HL-60 (cell line): Measurements from ENCODE around the gene TMEM129.

ENCODE experiments used
- DNase-seq, 2 experiments: peaks; one replicate each; pipeline ENCODE4 v3.0.0-alpha.2; 2010 to 2020; ENCODE audit warnings: low read depth in 1 of 2, low spot score in 1 of 2
- H3K27ac ChIP-seq: fragments of 250-450 bp; sonication (Bioruptor Pico); replicated peaks from 2 replicates; pipeline ENCODE4 v1.5.1; 2020; ENCODE audit warnings: mild to moderate bottlenecking, moderate library complexity
- H3K27me3 ChIP-seq: fragments of 250-450 bp; sonication (Bioruptor Pico); 2 replicates; pipeline ENCODE4 v1.5.1; 2021; ENCODE audit warnings: mild to moderate bottlenecking, moderate library complexity; ENCODE audit not compliant: insufficient read depth, poor library complexity, severe bottlenecking
- H3K4me3 ChIP-seq: replicated peaks from 2 replicates; pipeline ENCODE4 v1.5.1; 2011; ENCODE audit warnings: mild to moderate bottlenecking, control low read depth, low read length; ENCODE audit not compliant: insufficient read depth
- GABPA ChIP-seq: IDR thresholded peaks from 2 replicates; pipeline ENCODE4 v1.6.1; 2012; ENCODE audit warnings: low read depth
- POLR2AphosphoS5 ChIP-seq: IDR thresholded peaks from 2 replicates; pipeline ENCODE4 v1.6.1; 2012; ENCODE audit warnings: low read depth
- SPI1 ChIP-seq: IDR thresholded peaks from 2 replicates; pipeline ENCODE4 v1.6.1; 2012; ENCODE audit warnings: low read depth, mild to moderate bottlenecking, borderline replicate concordance
- TF ChIP-seq, protein P1 (sequence below): IDR thresholded peaks from one replicate; pipeline ENCODE4 v1.5.1; 2011; ENCODE audit warnings: low read length, control low read depth, inconsistent platforms; ENCODE audit not compliant: insufficient read depth
- TF ChIP-seq, protein P2 (sequence below): IDR thresholded peaks from 2 replicates; pipeline ENCODE4 v1.6.1; 2012; ENCODE audit warnings: low read depth; ENCODE audit not compliant: insufficient replicate concordance

Gene TMEM129

DNA sequence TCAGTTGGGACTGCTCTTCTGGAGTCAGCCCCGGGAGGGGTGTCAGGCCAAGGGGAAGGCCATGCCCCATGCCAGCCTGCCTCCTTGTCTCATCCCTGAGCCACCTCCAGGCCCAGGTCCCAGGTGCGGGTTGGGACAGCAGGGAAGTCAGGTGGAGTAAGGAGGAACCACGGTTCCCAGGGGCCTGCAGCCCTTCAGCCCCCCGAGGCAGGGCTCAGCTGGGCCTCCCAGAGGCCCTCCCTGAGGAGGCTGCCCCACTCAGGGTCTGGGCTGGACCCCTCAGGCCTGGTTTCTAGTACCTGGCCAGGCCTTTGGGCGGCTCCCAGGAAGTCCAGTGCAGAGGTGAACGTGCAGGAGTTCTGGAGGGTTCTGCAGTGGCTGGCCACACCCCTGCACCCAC is 48.6 kb upstream of the TMEM129 start:
- no peak for DNase-seq
- H3K27ac ChIP-seq, result no peak overlapping the region
- peaks cover 9% of the 10 kb centered on the region for H3K27me3 ChIP-seq
- TF ChIP-seq SPI1, result no peak
- TF ChIP-seq, protein P1, sequence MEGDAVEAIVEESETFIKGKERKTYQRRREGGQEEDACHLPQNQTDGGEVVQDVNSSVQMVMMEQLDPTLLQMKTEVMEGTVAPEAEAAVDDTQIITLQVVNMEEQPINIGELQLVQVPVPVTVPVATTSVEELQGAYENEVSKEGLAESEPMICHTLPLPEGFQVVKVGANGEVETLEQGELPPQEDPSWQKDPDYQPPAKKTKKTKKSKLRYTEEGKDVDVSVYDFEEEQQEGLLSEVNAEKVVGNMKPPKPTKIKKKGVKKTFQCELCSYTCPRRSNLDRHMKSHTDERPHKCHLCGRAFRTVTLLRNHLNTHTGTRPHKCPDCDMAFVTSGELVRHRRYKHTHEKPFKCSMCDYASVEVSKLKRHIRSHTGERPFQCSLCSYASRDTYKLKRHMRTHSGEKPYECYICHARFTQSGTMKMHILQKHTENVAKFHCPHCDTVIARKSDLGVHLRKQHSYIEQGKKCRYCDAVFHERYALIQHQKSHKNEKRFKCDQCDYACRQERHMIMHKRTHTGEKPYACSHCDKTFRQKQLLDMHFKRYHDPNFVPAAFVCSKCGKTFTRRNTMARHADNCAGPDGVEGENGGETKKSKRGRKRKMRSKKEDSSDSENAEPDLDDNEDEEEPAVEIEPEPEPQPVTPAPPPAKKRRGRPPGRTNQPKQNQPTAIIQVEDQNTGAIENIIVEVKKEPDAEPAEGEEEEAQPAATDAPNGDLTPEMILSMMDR, result no peak
- no peak for TF ChIP-seq POLR2AphosphoS5
- TF ChIP-seq GABPA, result no peak
- no peak overlapping the region for H3K4me3 ChIP-seq

DNA sequence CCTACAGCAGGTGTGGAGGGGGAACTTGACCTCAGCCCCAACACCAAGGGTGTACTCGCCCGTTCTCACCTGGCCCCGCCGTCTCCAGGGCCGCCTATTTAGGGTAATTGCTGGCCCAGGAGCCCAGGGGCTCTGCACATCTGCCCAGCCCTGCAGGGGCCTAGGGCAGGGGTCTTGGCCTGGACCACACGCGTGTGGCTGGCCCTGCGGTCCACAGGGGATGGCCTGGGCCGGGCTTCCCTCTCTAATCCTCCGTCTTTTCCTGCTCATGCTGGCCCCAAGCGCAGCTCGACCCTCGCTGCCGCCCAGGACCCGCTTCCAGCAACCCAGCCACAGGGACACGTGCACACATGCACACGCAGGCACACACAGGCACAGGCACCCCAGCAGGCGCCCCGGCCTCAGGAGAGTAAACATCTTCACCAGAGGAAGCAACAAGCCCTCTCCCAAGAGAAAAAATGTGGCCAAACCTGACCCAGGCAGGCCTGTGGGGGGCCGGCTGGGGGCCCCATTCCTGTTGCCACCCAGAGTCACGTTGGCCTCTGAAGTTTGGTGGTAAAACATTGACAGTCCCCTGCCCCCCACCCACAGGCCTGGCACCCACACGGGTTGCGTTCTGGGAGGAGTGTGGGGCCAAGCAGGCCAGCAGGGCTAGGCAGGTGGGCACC is 47.4 kb upstream of the TMEM129 start:
- no peak for DNase-seq
- Histone ChIP-seq H3K4me3 (no peak overlapping the region), H3K27me3 (peaks cover 19% of the 10 kb centered on the region), H3K27ac (no peak overlapping the region)
- no peak for TF ChIP-seq SPI1
- no peak for TF ChIP-seq GABPA
- no peak for TF ChIP-seq POLR2AphosphoS5
- TF ChIP-seq, protein P2, sequence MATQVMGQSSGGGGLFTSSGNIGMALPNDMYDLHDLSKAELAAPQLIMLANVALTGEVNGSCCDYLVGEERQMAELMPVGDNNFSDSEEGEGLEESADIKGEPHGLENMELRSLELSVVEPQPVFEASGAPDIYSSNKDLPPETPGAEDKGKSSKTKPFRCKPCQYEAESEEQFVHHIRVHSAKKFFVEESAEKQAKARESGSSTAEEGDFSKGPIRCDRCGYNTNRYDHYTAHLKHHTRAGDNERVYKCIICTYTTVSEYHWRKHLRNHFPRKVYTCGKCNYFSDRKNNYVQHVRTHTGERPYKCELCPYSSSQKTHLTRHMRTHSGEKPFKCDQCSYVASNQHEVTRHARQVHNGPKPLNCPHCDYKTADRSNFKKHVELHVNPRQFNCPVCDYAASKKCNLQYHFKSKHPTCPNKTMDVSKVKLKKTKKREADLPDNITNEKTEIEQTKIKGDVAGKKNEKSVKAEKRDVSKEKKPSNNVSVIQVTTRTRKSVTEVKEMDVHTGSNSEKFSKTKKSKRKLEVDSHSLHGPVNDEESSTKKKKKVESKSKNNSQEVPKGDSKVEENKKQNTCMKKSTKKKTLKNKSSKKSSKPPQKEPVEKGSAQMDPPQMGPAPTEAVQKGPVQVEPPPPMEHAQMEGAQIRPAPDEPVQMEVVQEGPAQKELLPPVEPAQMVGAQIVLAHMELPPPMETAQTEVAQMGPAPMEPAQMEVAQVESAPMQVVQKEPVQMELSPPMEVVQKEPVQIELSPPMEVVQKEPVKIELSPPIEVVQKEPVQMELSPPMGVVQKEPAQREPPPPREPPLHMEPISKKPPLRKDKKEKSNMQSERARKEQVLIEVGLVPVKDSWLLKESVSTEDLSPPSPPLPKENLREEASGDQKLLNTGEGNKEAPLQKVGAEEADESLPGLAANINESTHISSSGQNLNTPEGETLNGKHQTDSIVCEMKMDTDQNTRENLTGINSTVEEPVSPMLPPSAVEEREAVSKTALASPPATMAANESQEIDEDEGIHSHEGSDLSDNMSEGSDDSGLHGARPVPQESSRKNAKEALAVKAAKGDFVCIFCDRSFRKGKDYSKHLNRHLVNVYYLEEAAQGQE, result no peak
- TF ChIP-seq, protein P1, result no peak

DNA sequence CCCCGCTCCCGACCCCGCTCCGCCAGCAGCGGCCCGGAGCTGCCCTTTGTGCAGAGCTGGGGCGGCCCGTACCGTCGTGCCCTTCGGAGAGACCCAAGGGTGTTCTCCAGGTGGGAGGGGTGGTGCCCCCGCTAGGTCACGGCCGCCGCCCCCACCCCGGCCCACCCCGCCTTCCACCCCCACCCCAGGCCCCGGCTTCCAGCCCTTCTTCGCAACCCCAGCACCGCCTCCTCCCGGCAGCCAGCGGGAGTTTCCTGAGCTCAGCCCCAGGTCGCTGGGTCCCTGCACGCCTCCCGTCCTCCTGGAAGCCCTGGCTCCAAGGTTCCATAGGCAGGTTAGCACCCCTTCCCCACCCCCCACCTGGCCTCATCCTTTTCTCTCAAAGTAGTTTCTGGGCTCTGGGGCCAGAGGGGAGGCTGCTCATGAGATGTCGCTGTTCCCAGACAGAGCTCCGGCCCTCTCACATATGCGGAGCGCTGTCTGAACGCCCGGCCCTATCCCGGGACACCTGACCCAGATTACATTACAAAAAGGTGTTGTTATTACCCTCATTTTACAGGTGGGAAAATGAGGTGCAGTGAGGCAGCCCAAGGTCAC is 46.7 kb upstream of the TMEM129 start:
- Histone ChIP-seq H3K4me3 (0 out of 2 replicates have a peak overlapping the region, but pooled peaks have one; percentile 6), H3K27me3 (peaks cover 23% of the 10 kb centered on the region), H3K27ac (no peak overlapping the region)
- TF ChIP-seq, protein P1, result peak; percentile 25
- no peak for TF ChIP-seq SPI1
- peak in 1 of 2 experiments; percentile 30 for DNase-seq

DNA sequence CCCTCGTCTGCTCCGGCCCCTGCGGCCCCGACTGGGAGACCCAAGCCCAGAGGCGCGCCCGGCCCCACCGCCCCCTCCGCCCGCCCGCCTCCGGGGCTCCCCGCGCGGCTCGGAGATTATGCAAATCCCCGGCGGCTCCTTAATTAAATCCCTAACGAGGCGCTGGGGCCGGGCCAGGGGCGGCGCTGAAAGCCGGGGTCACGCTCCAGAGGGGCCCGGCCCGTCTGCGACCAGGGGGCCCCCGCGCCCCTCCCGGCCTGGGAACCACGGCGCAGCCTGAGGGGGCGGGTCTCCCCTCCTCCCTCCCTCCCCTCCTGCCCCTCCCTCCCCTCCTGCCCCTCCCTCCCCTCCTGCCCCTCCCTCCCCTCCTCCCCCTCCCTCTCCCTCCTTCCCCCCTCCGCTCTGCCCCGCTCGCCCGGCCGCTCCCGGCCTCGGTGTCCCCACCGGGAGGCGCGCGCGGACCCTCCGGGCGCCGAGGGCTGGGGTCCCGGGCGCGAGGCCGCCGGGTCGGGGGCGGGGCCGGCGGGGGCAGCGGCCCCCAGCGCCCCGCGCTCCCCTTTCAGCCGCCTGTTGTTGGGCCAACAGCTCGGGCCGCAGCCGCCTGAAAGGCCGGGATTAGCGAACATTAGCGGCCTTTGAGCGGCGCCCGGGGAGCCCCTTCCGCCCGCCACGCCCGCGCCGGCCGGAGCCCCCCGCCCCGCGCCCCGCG is 46.1 kb upstream of the TMEM129 start:
- no peak overlapping the region for H3K27ac ChIP-seq
- no peak for TF ChIP-seq GABPA
- TF ChIP-seq POLR2AphosphoS5, result no peak
- no peak for DNase-seq
- H3K27me3 ChIP-seq, result peaks cover 30% of the 10 kb centered on the region
- H3K4me3 ChIP-seq, result 0 out of 2 replicates have a peak overlapping the region, but pooled peaks have one; percentile 6
